ENCODE data around the gene SPATA20. TPM values are rescaled to one million over a fixed set of nuclear protein-coding genes. Genes with fewer than 3 reads are reported as not detected.

SPATA20 gene
- total and polyA plus RNA-seq, 2 donors from 2014 or later = 52.7 to 60.4 TPM

DNA sequence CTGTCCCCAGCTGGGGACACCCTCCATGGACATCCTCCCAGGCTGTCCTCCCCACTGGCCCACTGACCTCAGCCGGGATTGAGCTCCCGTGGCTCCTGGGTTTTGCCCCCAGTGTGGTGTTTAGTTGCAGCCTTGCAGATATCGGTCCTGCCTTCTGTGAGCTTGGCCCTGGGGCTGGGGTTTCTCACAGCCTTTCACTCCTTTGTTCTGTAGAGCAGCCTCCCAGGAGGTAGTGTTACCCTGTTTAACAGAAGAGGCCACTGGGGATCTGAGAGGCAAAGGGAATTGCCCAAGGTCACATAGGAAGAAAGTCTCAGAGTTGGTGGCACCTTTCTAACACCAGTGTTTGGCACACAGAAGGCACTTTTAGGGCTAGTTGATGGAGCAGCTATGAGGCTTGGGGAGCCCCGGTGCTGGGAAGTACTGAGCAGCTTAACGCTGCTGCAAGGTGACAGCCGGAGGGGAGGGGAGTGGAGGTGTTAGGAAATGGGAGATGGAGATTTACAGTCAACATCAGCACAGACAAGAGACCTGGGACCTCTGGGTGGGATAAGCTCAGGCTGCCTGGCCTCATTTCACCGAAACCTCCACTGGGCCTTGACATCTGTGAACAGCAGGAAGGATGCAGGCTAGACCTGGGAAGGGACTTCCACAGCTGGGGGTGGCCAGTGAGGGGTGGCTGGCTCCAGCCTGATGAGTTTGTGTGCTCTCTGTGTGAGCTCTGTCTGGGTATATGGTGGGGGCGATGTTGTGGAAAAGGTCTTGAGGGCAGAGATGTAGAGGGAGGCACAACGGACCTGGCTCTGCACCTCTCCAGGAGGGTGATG, 39.7 kb downstream of the SPATA20 start:
- TF ChIP-seq, protein P1, sequence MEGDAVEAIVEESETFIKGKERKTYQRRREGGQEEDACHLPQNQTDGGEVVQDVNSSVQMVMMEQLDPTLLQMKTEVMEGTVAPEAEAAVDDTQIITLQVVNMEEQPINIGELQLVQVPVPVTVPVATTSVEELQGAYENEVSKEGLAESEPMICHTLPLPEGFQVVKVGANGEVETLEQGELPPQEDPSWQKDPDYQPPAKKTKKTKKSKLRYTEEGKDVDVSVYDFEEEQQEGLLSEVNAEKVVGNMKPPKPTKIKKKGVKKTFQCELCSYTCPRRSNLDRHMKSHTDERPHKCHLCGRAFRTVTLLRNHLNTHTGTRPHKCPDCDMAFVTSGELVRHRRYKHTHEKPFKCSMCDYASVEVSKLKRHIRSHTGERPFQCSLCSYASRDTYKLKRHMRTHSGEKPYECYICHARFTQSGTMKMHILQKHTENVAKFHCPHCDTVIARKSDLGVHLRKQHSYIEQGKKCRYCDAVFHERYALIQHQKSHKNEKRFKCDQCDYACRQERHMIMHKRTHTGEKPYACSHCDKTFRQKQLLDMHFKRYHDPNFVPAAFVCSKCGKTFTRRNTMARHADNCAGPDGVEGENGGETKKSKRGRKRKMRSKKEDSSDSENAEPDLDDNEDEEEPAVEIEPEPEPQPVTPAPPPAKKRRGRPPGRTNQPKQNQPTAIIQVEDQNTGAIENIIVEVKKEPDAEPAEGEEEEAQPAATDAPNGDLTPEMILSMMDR (IDR thresholded peaks at IDR 0.05; ENCODE audit: borderline replicate concordance, extremely low read depth, insufficient read depth) = no peak
- H3K9me3 ChIP-seq (ENCODE audit: control insufficient read depth in 2 of 3, insufficient read depth in 1 of 3, low read length in 3 of 3) = no peaks in the 10 kb centered on the region
- H3K4me3 ChIP-seq (ENCODE audit: low read length in 3 of 3) = no peak overlapping the region
- H3K9ac ChIP-seq (ENCODE audit: low read length in 3 of 3) = no peak overlapping the region
- H3K4me1 ChIP-seq (ENCODE audit: control insufficient read depth in 2 of 3, insufficient read depth in 2 of 3, low read depth in 1 of 3, low read length in 3 of 3) = peaks cover 7 to 26% (median 20%) of the 10 kb centered on the region in 3 donors
- no peak for DNase-seq
- no peaks in the 10 kb centered on the region for H3K27me3 ChIP-seq (ENCODE audit: control insufficient read depth, insufficient read depth, low read length)
- intact Hi-C loops (cut with DNase I) = no loop called here
- H3K27ac ChIP-seq (ENCODE audit: low read depth in 2 of 2, low read length in 2 of 2) = no peak overlapping the region
- no peak for FAIRE-seq
- H3K36me3 ChIP-seq (ENCODE audit: control insufficient read depth in 2 of 3, insufficient read depth in 3 of 3, low read length in 3 of 3) = no peaks in the 10 kb centered on the region

DNA sequence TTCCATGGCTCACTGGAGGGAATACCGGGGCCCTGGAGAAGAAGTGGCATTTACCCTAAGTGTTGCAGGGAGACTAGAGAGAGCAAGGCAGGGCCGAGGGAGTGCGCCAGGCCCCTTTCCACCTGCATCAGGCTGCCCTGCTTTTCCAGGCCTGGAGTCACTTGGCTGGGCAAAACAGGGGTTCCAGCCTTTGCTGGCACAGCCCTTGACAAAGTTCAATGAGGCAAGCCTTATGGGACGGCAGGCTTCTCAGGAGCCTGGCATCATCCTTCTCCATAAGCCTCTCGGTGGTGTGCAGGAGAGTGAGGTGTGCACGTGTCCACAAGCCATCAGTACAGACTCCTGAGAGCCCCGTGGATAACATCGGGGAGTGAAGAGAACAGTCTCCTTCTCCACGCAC, 40.6 kb downstream of the SPATA20 start:
- H3K4me3 ChIP-seq (ENCODE audit: low read length in 3 of 3) = no peak overlapping the region
- TF ChIP-seq, protein P1 (IDR thresholded peaks at IDR 0.05; ENCODE audit: borderline replicate concordance, extremely low read depth, insufficient read depth) = no peak
- H3K27me3 ChIP-seq (ENCODE audit: control insufficient read depth, insufficient read depth, low read length) = no peaks in the 10 kb centered on the region
- no peaks in the 10 kb centered on the region for H3K9me3 ChIP-seq (ENCODE audit: control insufficient read depth in 2 of 3, insufficient read depth in 1 of 3, low read length in 3 of 3)
- DNase-seq = no peak
- H3K27ac ChIP-seq (ENCODE audit: low read depth in 2 of 2, low read length in 2 of 2) = no peak overlapping the region
- no peak overlapping the region for H3K9ac ChIP-seq (ENCODE audit: low read length in 3 of 3)
- H3K36me3 ChIP-seq (ENCODE audit: control insufficient read depth in 2 of 3, insufficient read depth in 3 of 3, low read length in 3 of 3) = no peaks in the 10 kb centered on the region
- peaks cover 7 to 26% (median 22%) of the 10 kb centered on the region in 3 donors for H3K4me1 ChIP-seq (ENCODE audit: control insufficient read depth in 2 of 3, insufficient read depth in 2 of 3, low read depth in 1 of 3, low read length in 3 of 3)
- FAIRE-seq = no peak
- intact Hi-C loops (cut with DNase I) = no loop called here

- Histone ChIP-seq H3K4me1 (ENCODE audit: control insufficient read depth in 2 of 3, insufficient read depth in 2 of 3, low read depth in 1 of 3, low read length in 3 of 3) (peaks cover 7 to 26% (median 22%) of the 10 kb centered on the region in 3 donors), H3K27me3 (ENCODE audit: control insufficient read depth, insufficient read depth, low read length) (no peaks in the 10 kb centered on the region), H3K36me3 (ENCODE audit: control insufficient read depth in 2 of 3, insufficient read depth in 3 of 3, low read length in 3 of 3) (no peaks in the 10 kb centered on the region), H3K4me3 (ENCODE audit: low read length in 3 of 3) (no peak overlapping the region), H3K27ac (ENCODE audit: low read depth in 2 of 2, low read length in 2 of 2) (peak overlapping the region; percentile 35 to 54), H3K9me3 (ENCODE audit: control insufficient read depth in 2 of 3, insufficient read depth in 1 of 3, low read length in 3 of 3) (no peaks in the 10 kb centered on the region), H3K9ac (ENCODE audit: low read length in 3 of 3) (peak overlapping the region in 1 of 3 donors; percentile 21)
- FAIRE-seq (no peak), DNase-seq (peak in 3 of 5 donors; percentile 52 to 72 (median 59))
- TF ChIP-seq, protein P1 (IDR thresholded peaks at IDR 0.05; ENCODE audit: borderline replicate concordance, extremely low read depth, insufficient read depth) = no peak
- intact Hi-C loops (cut with DNase I) = no loop called here
Measured at GRCh38 chr17:50588391-50589049, 41.5 kb downstream of the SPATA20 start.
